CD4-positive, alpha-beta T cell treated with Interleukin-15 for 4 hours (primary cell): ENCODE data around the gene GNAI3.

ENCODE experiments used
- DNase-seq: peaks from one replicate; pipeline ENCODE4 v3.0.0-alpha.2; 2020; ENCODE audit warnings: low spot score

GNAI3 gene

GRCh38 chr1:109661391-109661790 lies 113.0 kb downstream of the GNAI3 start:
- DNase-seq = no peak

GRCh38 chr1:109664671-109665070 lies 116.3 kb downstream of the GNAI3 start:
- no peak for DNase-seq

- peak; percentile 60 for DNase-seq
These were observed 119.2 kb downstream of the GNAI3 start, which contains the start of gene GSTM2 for GRCh38 chr1:109667452-109668122. Gene GSTM2 (plus strand): TSS chr1:109668057. CDS start chr1:109668116, 59 bp downstream.
